Right ventricle myocardium inferior (tissue), 1 donor: Measurements from ENCODE around the gene VMP1. TPM values are rescaled to one million over a fixed set of nuclear protein-coding genes. Genes with fewer than 3 reads are reported as not detected.
A peak's percentile ranks its signal among the peaks of the same experiment; 100 is the strongest.
"Not testable (repeated sequence)": the region's sequence is repeated elsewhere in the genome, so short reads cannot be mapped to it uniquely, and the experiment has no call there.

Source experiments
- ATAC-seq: fragments of 200-7000 bp; cut with Tn5 transposase; one replicate; pipeline ENCODE4 v1.9.1; 2020; ENCODE audit warnings: mild to moderate bottlenecking, moderate library complexity
- DNase-seq: peaks from one replicate; pipeline ENCODE4 v3.0.0; 2021; ENCODE audit errors: missing footprints
- intact Hi-C: fragments of 100-400 bp; cut with DNase I; formaldehyde crosslinking; loops from one replicate; pipeline ENCODE4 v1.11.0; 2022
- microRNA-seq: library from miRNA; unstranded; fragments of <30 nt; microRNA quantifications from one replicate; pipeline ENCODE4 v1.2.0, GENCODE V29; 2020
- total RNA-seq: library from RNA; stranded (reverse); fragmentation: NEBNext Ultra II Directional; extraction: Animal tissue kit (Norgen Biotek cat#: 25700); gene quantifications from one replicate; pipeline ENCODE4 v1.2.1, GENCODE V29; 2021
- donor health status: DM: no; HTN: yes; CAD: no; lungs with severe emphysema.

VMP1 gene
- total RNA-seq, 1 donor from 2014 or later, result 50.6 TPM

- DNase-seq (no peak), ATAC-seq (peak; percentile 39)
- intact Hi-C loops, result no loop called here
Observed at GRCh38 chr17:59863616-59864015, 156.2 kb downstream of the VMP1 start.

- no peak for ATAC-seq
- intact Hi-C loops, result no loop called here
- no peak for DNase-seq
Observed at GRCh38 chr17:59869941-59870218, 162.4 kb downstream of the VMP1 start.

- DNase-seq (no peak), ATAC-seq (no peak)
Observed at GRCh38 chr17:59870482-59870881, 163.0 kb downstream of the VMP1 start.

GRCh38 chr17:59872351-59872750 is 164.9 kb downstream of the VMP1 start:
- no peak for DNase-seq
- intact Hi-C loops, result no loop called here
- ATAC-seq, result no peak

More at GRCh38 chr17:59870482-59870881, 163.0 kb downstream of the VMP1 start:
- intact Hi-C loops, result no loop called here

GRCh38 chr17:59873414-59873813 is 166.0 kb downstream of the VMP1 start:
- ATAC-seq, intact Hi-C loops, DNase-seq: not testable (repeated sequence)

GRCh38 chr17:59874376-59874775 is 166.9 kb downstream of the VMP1 start:
- intact Hi-C loops, result no loop called here
- ATAC-seq, result no peak
- no peak for DNase-seq

GRCh38 chr17:59876107-59876506 is 168.7 kb downstream of the VMP1 start:
- intact Hi-C loops, result no loop called here
- DNase-seq (no peak), ATAC-seq (no peak)

GRCh38 chr17:59877965-59878364 is 170.5 kb downstream of the VMP1 start:
- DNase-seq (no peak), ATAC-seq (no peak)
- intact Hi-C loops, result no loop called here

GRCh38 chr17:59878624-59879023 is 171.2 kb downstream of the VMP1 start:
- DNase-seq, result no peak
- no peak for ATAC-seq
- intact Hi-C loops, result no loop called here

- DNase-seq (no peak), ATAC-seq (no peak)
- intact Hi-C loops, result no loop called here
Observed at GRCh38 chr17:59884861-59885260, 177.4 kb downstream of the VMP1 start.

GRCh38 chr17:59888145-59888750 is 180.8 kb downstream of the VMP1 start:
- ATAC-seq, result no peak
- intact Hi-C loops, result no loop called here
- DNase-seq, result no peak

- intact Hi-C loops, result no loop called here
- no peak for ATAC-seq
- no peak for DNase-seq
Observed at GRCh38 chr17:59890720-59891119, 183.3 kb downstream of the VMP1 start.

Small RNA genes within 50 kb of the gene (microRNA-seq; reads per million reads assigned to microRNA genes)
- gene MIR21, result 15,798 reads per million, percentile 96 among the genes with 10 or more reads in this experiment

Other genes starting within 250 kb of the VMP1 start
- 18.0 TPM for gene DHX40, start 142.0 kb upstream of the VMP1 start, total RNA-seq
- gene CLTC, start 87.8 kb upstream of the VMP1 start, total RNA-seq, result 136 TPM
- 10.2 TPM for gene PTRH2, start 224 bp upstream of the VMP1 start, total RNA-seq
- gene TUBD1, start 185.3 kb downstream of the VMP1 start, total RNA-seq, result 8.4 TPM
- gene RPS6KB1, start 185.5 kb downstream of the VMP1 start, total RNA-seq, result 21.4 TPM